GM21528 (cell line): ENCODE data around the gene EYA3.

Experiments used
- ATAC-seq: cut with Tn5 transposase; IDR thresholded peaks from one replicate; pipeline ENCODE4 v1.9.1; 2021; ENCODE audit warnings: mild to moderate bottlenecking, moderate library complexity; ENCODE audit not compliant: unreplicated experiment, low FRiP score

EYA3 gene

DNA sequence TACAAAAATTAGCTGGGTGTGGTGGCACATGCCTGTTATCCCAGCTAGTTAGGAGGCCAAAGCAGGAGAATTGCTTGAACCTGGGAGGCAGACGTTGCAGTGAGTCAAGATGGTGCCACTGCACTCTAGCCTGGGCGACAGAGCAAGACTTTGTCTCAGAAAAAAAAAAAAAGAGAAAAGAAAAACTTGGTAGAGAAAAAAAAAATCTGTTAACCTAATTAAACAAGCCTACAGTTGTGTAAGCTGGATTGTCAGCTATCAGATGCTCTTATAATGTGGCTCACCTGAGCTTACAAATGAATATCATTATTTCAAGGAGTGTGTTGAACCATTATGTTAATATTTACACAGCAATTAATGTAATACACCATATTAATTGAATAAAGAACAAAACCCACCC, 26.4 kb upstream of the EYA3 start:
- ATAC-seq: no peak

DNA sequence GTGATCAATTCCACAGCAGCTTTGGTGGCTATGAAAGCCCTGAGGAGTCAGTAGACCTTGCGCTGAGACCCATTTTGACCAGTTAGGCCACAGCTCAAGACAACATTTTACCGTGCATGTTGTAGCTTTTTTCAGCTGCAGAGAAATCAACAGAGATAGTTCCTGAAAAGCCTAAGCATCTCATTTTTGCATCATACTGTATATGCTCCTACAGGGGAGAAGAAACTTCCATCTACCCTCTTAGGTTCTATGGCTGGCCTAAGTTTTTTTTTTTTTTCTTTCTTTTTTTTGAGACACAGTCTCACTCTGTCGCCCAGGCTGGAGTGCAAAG, 24.8 kb upstream of the EYA3 start:
- no peak for ATAC-seq

GRCh38 chr1:28112388-28113241, 24.2 kb upstream of the EYA3 start:
- ATAC-seq: no peak

DNA sequence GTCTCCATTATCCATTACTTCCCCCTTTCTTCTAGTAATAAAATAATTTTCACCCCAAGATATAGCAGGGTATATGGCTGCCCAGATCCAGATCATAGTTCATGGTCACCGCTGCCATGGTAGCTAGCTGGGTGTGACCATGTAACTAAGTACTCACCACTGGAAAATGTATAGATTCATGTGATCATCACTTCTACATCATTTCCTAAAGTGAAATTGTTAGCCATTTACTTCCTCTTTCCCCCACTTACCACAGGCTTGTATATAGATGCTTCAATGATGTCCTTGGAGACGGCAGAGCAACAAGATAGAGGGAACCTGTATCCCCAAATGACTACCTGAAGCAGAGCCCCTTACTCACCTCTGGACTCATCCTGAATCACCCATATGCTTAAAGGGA, 22.7 kb upstream of the EYA3 start:
- ATAC-seq: no peak

GRCh38 chr1:28110555-28110954, 22.1 kb upstream of the EYA3 start:
- ATAC-seq: no peak

- ATAC-seq: no peak
Measured at GRCh38 chr1:28109639-28110038, 21.2 kb upstream of the EYA3 start.

- no peak for ATAC-seq
Measured at GRCh38 chr1:28108001-28108400, 19.6 kb upstream of the EYA3 start.

DNA sequence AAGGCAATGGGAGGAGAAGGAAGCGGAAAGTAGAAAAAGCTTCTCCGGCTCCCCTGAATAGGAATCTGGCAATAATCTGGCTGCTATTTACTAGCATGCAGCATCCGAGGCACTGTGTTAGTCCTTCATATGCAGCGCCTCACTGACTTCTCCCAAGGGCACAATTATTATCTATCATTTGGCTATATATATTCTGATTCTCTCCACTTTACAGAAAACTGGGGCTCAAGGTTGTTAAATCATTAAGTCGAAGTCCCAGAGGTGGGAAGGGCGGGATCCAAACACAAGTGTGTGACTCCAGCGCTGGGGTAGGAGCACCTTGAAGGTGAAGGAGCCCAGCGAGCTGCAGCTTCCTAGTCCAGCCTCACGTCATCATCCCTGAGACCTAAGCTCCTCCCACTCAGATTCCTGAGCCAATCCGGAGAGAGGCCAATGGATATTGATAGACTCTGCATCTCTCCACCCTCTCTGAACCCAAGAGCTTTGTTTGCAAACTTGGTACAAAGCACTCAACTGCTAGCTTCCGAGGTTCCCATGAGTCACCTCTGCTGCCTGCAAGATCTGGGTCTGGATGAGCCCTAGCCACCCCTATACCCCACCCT, 16.6 kb upstream of the EYA3 start:
- ATAC-seq: no peak

DNA sequence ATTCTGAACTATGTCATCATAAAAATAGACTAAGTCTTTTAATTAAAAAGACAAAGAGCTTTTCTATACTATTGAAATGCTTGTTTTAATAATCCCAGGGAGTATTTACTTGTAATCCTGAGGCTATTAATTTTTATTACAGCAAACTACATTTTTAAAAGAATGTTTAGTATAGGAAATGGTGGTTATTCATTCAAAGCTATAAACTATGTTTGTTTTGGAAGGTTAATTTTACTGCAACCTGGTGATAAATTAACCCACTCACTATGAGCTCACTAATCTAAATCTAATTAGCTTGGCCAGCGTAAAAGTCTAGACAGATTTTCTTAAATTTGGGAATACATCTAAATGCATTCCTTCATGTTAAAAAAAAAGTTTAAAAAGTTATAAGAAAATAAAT, 13.8 kb upstream of the EYA3 start:
- no peak for ATAC-seq

DNA sequence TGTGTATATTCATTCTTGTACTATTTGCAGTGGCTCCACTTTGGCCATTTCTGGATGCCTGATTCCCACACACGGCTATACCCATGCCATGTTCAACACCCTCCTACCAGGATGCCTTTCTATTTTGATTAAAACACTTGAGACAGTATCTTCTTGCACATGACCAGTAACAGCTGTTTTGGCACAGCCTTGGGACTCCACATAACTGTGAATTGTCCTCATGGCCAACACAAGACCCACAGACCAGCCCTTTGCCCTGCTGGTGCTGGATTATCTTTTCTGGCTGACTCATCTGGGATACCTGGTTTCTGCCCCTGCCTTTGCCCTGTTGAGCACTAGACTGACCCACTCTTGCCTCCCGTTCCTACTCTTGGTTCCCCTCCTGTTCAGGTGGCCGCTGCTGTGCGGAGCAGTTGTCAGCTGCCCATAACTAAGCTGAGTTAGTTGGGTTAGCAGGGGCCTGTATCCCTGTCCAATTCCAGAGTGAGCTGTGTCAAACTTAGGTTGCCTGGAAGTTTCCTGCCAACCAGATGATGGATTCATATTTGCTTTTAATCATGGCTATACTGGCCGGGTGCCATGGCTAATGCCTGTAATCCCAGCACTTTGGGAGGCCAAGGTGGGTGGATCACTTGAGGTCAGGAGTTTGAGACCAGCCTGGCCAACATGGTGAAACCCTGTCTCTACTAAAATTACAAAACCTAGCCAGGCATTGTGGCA, 10.8 kb upstream of the EYA3 start:
- ATAC-seq: no peak

DNA sequence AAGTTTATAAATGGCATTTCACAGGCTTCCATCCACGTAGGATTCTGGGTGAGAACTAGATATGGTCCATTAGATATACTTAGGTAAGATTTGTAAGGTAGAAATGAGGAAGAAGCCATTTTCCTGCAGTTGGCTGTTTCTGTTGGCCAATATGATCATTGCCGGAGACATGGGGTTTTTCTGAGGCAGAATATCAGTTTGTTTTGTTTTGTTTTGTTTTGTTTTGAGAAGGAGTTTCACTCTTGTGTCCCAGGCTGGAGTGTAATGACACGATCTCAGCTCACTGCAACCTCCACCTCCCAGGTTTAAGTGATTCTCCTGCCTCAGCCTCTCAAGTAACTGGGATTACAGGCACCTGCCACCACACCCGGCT, 8.7 kb upstream of the EYA3 start:
- no peak for ATAC-seq

- ATAC-seq: no peak
Measured at GRCh38 chr1:28096210-28097099, 8.0 kb upstream of the EYA3 start.

DNA sequence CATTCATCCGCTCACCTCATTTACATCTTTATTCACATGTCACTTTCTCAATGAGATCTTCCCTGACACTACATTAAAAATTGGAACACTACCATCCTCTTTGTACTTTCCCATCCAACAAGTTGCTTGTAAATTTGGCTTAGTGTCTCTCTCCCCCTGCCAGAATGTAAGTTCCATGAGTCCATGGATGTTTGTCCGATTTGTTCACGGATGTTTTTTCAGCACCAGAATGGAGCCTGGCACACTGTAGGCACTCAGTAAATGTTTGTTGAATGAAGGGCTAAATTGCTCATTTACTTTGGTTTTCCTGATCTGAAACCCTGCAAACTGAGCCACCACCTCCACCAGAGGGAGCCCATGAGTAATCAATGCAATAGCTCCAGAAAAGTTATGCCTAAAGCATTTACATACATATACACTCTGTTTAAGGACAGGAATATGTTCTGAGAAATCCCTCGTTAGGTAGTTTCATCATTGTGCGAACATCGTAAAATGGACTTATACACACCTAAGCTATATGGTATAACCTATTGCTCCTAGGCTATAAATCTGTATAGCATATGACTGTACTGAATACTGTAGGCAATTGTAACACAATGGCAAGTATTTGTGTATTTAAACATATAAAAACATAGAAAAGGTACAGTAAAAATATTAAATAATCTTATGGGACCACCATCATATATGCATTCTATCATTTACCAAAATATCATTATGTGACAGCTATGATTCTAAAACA, 2.8 kb upstream of the EYA3 start:
- no peak for ATAC-seq

- peak; percentile 8 for ATAC-seq
Measured at GRCh38 chr1:28087614-28088167, 719 bp downstream of the EYA3 start.

- no peak for ATAC-seq
Measured at GRCh38 chr1:28086651-28087050, 1.8 kb downstream of the EYA3 start.

- ATAC-seq: no peak
Measured at GRCh38 chr1:28085129-28085528, 3.3 kb downstream of the EYA3 start.

- ATAC-seq: no peak
Measured at GRCh38 chr1:28083876-28084275, 4.5 kb downstream of the EYA3 start.

- ATAC-seq: no peak
Measured at GRCh38 chr1:28078680-28079626, 9.5 kb downstream of the EYA3 start.

DNA sequence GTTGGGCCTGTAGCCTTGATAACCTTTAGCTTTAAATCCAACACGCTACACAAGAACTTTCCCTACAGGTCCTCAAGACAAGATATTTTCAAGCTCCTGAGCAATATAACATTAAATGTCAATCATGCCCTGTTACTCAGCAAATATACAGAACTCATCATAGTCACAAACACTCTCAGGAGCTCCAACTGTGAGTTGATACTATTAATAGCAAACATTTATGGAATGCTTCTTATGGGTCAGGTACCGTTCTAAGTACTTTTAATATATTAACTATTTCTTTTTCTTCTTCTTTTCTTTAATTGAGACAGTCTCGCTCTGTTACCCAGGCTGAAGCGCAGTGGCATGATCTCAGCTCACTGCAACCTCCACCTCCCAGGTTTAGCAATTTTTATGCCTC, 10.1 kb downstream of the EYA3 start:
- ATAC-seq: no peak
